Measurements from ENCODE around the gene GABRD. TPM values are rescaled to one million over a fixed set of nuclear protein-coding genes. Genes with fewer than 3 reads are reported as not detected.

GABRD gene
- total RNA-seq, 2 donors from 2014 or later = not detected

GRCh38 chr1:2073382-2074230 lies 54.5 kb downstream of the GABRD start:
- peak overlapping the region; percentile 19 for H3K4me3 ChIP-seq
- ATAC-seq (ENCODE audit: insufficient number of reproducible peaks, low FRiP score, low read depth) = no peak
- H3K36me3 ChIP-seq = no peaks in the 10 kb centered on the region
- peaks cover 11% of the 10 kb centered on the region for H3K9me3 ChIP-seq
- no peaks in the 10 kb centered on the region for H3K27me3 ChIP-seq (replicated peaks; ENCODE audit: insufficient read depth)
- H3K27ac ChIP-seq = no peak overlapping the region
- no peak for DNase-seq (ENCODE audit: low spot score)
- no peak for TF ChIP-seq CTCF (IDR thresholded peaks at IDR 0.05)
- peaks cover 0 to 7% of the 10 kb centered on the region in 2 donors for H3K4me1 ChIP-seq (ENCODE audit: control insufficient read depth in 1 of 2, low read depth in 2 of 2)

GRCh38 chr1:2074396-2074795 lies 55.3 kb downstream of the GABRD start:
- Histone ChIP-seq H3K9me3 (peaks cover 17% of the 10 kb centered on the region), H3K4me1 (ENCODE audit: control insufficient read depth in 1 of 2, low read depth in 2 of 2) (peaks cover 0 to 7% of the 10 kb centered on the region in 2 donors), H3K27me3 (replicated peaks; ENCODE audit: insufficient read depth) (no peaks in the 10 kb centered on the region), H3K27ac (no peak overlapping the region), H3K36me3 (no peaks in the 10 kb centered on the region), H3K4me3 (no peak overlapping the region)
- TF ChIP-seq CTCF (IDR thresholded peaks at IDR 0.05) = no peak
- DNase-seq (ENCODE audit: low spot score) = no peak
- ATAC-seq (ENCODE audit: insufficient number of reproducible peaks, low FRiP score, low read depth) = no peak

GRCh38 chr1:2074944-2075740 lies 56.0 kb downstream of the GABRD start:
- DNase-seq (ENCODE audit: low spot score) = no peak
- Histone ChIP-seq H3K27ac (no peak overlapping the region), H3K4me1 (ENCODE audit: control insufficient read depth in 1 of 2, low read depth in 2 of 2) (peaks cover 0 to 7% of the 10 kb centered on the region in 2 donors), H3K4me3 (no peak overlapping the region), H3K9me3 (peaks cover 19% of the 10 kb centered on the region), H3K27me3 (replicated peaks; ENCODE audit: insufficient read depth) (no peaks in the 10 kb centered on the region), H3K36me3 (no peaks in the 10 kb centered on the region)
- ATAC-seq (ENCODE audit: insufficient number of reproducible peaks, low FRiP score, low read depth) = no peak
- no peak for TF ChIP-seq CTCF (IDR thresholded peaks at IDR 0.05)

- no peak overlapping the region for H3K4me3 ChIP-seq
- DNase-seq (ENCODE audit: low spot score) (no peak), ATAC-seq (ENCODE audit: insufficient number of reproducible peaks, low FRiP score, low read depth) (no peak)
- TF ChIP-seq CTCF (IDR thresholded peaks at IDR 0.05) = no peak
- no peak overlapping the region for H3K27ac ChIP-seq
- no peaks in the 10 kb centered on the region for H3K36me3 ChIP-seq
- H3K4me1 ChIP-seq (ENCODE audit: control insufficient read depth in 1 of 2, low read depth in 2 of 2) = peaks cover 0 to 7% of the 10 kb centered on the region in 2 donors
- H3K27me3 ChIP-seq (replicated peaks; ENCODE audit: insufficient read depth) = no peaks in the 10 kb centered on the region
- H3K9me3 ChIP-seq = peaks cover 19% of the 10 kb centered on the region
Observed at GRCh38 chr1:2076826-2077225, 57.7 kb downstream of the GABRD start.

GRCh38 chr1:2078170-2078569 lies 59.0 kb downstream of the GABRD start:
- Histone ChIP-seq H3K9me3 (peaks cover 19% of the 10 kb centered on the region), H3K27ac (no peak overlapping the region), H3K4me1 (ENCODE audit: control insufficient read depth in 1 of 2, low read depth in 2 of 2) (peaks cover 0 to 7% of the 10 kb centered on the region in 2 donors), H3K4me3 (no peak overlapping the region), H3K27me3 (replicated peaks; ENCODE audit: insufficient read depth) (no peaks in the 10 kb centered on the region), H3K36me3 (no peaks in the 10 kb centered on the region)
- ATAC-seq (ENCODE audit: insufficient number of reproducible peaks, low FRiP score, low read depth) (no peak), DNase-seq (ENCODE audit: low spot score) (no peak)
- TF ChIP-seq CTCF (IDR thresholded peaks at IDR 0.05) = no peak

Data from thoracic aorta (tissue), 2 donors.